Measurements from ENCODE around the gene DDB1.

The DDB1 gene

DNA sequence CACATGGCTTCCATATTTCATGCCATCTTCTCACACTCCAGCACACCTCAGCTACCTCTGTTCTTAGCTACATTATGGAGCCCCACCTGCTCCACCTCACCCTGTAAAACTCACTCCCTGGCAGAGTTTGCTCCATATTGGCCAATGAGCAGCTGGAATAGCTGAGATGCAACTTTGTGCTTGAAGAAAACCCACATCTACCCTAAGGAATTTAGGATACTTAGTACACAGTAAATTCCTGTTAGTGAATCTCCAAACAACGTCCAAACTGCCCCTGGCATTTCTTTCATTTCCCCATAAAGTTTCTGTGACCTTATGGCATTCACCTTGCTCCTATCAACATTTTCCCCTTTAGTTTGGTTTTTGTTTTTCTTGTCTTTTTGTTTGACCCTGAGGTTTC is 35.6 kb downstream of the DDB1 start:
- no peak for DNase-seq (ENCODE audit: low spot score)

DNA sequence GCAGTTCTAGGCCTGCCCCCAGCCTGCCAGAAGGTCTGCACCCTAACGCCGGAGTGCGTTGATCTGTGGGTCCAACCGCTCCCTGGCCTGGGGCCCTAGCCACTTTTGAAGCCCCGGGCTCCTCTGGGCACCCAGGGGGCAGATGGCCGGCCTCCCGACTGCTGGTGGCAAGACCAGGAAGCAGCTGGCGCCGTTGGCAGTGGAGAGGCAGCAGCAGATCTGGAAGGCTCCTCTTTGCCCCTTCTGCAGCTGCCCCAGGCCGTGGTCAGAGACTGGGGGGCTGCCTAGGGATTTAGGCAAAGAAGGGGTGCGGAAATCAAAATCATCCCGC is 37.3 kb downstream of the DDB1 start:
- no peak for DNase-seq (ENCODE audit: low spot score)

DNA sequence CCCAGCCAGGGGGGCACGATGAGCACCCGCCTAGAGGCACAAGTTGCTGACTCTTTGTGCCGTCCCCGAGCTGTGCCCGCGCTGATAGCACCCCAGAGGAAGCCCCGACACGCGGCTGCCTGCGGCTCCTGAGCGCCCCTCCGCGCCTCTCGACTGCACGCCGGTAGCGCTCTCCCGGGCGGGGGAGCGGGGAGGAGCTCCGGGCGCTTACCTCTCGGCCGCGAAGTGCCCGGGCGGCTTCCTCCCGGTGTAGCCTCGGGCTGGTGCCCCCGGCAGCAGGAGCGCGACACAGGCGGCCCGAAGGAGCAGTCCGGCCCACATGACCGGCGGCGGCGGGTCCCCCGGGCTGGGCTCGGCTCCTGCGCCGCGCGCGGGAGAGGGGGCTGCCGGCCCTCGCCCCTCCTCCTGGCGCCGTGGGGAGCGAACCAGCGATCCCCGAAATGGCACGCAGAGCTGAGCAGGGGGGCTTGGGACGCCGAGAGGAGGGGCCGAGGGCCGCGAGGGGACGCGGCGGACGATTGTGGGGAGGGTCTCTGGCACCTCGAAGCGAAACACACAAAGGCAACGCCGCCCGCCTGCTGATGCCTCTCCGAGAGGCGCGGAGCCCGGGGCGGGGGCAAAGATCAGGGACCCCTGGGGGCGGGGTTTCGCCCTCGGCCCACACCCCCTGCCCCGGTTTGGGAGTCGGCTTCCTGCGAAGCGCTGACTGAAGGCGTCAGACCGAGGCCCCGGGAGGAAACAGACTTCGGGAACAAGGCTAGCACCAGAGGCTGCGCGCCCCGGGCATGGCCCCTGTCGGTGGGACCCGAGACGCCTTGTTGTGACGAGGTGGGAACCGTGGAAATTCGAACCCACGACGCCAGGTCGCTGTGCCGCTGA is 37.9 kb downstream of the DDB1 start, which contains the start of gene VWCE:
Gene VWCE, minus strand, starts transcription at position 600 of the 879 bp plus-strand sequence. Its CDS starts 279 bp downstream, at position 321.
- peak; percentile 97 for DNase-seq (ENCODE audit: low spot score)

- peak; percentile 78 for DNase-seq (ENCODE audit: low spot score)
Measured at GRCh38 chr11:61293867-61294716, 38.8 kb downstream of the DDB1 start.

DNA sequence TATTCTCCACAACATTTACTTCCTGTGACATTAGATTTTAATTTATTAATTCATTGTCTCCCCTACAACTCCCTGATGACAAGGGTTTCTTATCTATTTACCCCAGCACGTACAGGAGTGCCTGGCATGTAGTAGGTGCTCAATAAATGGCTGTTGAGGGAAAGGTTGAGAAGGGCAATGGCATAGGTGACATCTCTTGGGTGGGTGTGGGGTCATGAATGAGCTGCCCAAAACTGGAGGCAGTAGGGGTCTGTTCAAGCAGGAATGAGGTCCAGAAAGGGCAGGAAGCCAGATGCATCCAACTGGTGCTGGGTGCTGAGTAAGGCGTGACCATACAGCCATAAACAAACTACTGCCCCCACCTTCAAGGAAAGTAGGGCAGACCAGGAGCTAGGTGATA is 40.5 kb downstream of the DDB1 start:
- DNase-seq (ENCODE audit: low spot score): no peak

- no peak for DNase-seq (ENCODE audit: low spot score)
Measured at GRCh38 chr11:61290905-61291690, 41.8 kb downstream of the DDB1 start.

DNA sequence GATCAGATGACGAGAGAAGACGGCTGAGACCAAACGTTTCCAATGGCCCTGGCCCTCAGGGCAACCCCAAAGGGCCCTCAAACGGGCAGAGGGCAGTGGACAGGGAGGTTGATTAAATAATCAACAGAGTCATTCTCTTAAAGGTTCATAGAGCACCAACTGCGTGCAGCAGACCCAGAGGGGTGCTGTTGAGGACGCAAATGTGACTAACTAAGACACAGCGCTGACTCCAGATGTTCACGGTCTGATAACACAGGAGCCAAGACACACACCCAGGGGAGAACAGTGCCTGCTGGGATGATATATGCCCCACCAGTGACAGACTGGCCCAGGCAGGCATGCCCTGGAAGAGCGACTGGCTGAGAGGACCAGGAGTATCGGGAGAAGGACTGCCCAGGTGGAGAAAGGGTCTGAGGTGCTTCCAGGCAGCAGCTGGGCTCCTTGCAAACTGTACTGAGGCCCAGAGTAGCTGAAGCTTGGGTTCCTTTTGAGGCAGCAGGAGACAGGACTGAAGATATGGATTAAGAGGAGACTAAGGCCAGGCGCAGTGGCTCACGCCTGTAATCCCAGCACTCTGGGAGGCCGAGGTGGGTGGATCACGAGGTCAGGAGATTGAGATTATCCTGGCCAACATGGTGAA is 45.4 kb downstream of the DDB1 start:
- DNase-seq (ENCODE audit: low spot score): no peak

- DNase-seq (ENCODE audit: low spot score): no peak
Measured at GRCh38 chr11:61283613-61284012, 49.3 kb downstream of the DDB1 start.

GRCh38 chr11:61281581-61282250 is 51.2 kb downstream of the DDB1 start:
- no peak for DNase-seq (ENCODE audit: low spot score)

GRCh38 chr11:61280883-61281580 is 51.9 kb downstream of the DDB1 start:
- no peak for DNase-seq (ENCODE audit: low spot score)

DNA sequence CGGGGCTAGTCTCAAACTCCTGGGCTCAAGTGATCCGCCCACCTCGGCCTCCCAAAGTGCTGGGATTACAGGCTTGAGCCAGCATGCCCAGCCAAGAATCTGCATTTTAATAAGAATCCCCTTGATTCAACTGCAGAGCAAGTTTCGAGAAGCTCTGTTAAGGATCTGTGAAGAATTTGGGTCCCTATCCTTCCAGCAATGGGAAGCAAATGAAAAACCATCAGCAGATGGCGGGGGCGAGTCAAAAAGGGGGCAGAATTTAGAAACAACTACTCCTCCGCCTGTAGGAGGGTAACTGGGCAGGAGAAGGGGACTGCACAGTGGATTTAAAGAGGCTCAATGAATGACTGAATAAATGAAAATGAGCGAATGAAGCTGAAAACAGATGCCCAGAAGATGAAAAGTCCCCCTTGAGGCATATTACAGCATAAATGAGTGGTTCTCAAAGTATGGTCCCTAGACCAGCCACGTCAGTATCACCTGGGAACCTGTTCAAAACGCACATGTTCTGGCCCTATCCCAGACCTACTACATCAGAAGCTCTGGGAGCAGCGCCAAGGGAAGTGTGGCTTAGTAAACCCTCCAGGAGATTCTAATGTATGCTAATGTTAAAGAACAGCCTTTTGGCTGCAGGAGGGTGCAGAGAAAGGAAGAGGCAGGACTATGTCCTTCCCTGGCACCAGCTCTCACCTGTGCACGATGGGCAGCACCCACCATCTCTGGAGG is 52.8 kb downstream of the DDB1 start:
- DNase-seq (ENCODE audit: low spot score): no peak

DNA sequence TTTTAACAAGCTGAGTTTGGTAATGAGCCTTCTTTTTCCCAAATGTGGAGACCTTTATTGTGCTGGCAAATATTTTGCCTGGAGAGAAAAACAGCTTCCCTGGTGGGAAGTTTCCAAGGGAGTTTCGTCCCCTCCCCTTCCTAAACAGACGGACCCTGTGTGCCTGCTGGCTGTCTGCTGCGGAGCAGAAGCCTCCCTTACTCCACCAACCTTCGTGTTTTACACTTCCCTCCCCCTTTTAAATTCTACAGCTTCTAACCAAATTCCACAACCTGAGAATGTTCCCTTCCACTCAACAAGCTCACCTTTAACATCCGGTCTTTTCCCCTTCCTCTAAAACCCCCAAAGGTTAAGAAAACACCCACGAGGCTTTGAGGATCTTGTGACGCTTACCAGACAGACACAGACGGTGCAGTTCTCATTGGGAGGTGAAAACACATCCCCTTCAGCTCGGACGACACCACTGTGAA is 54.9 kb downstream of the DDB1 start:
- DNase-seq (ENCODE audit: low spot score): no peak

- no peak for DNase-seq (ENCODE audit: low spot score)
Measured at GRCh38 chr11:61277186-61278000, 55.5 kb downstream of the DDB1 start.

- DNase-seq (ENCODE audit: low spot score): no peak
Measured at GRCh38 chr11:61275191-61275590, 57.7 kb downstream of the DDB1 start.

- DNase-seq (ENCODE audit: low spot score): no peak
Measured at GRCh38 chr11:61274084-61274483, 58.8 kb downstream of the DDB1 start.

GRCh38 chr11:61273178-61274078 is 59.5 kb downstream of the DDB1 start:
- no peak for DNase-seq (ENCODE audit: low spot score)

GRCh38 chr11:61272731-61273130 is 60.2 kb downstream of the DDB1 start:
- DNase-seq (ENCODE audit: low spot score): no peak

All from HuH-7 (cell line).